HepG2 (cell line): Measurements from ENCODE around the gene BEND3. TPM values are rescaled to one million over a fixed set of nuclear protein-coding genes. Genes with fewer than 3 reads are reported as not detected.
"Not testable (repeated sequence)": the region's sequence is repeated elsewhere in the genome, so short reads cannot be mapped to it uniquely, and the experiment has no call there.

Experiments
- ATAC-seq: fragments of 200-7000 bp; cut with Tn5 transposase; 3 replicates; pipeline ENCODE4 v1.9.1; 2020; ENCODE audit warnings: mild to moderate bottlenecking, moderate library complexity
- BruUV-seq: library from RNA; stranded (reverse); fragments of 400-500 nt; replicated peaks from 2 replicates; lab custom pipeline; 2021; lab: Mats Ljungman, UMichigan
- CTCF ChIA-PET: fragments of 300-600 bp; formaldehyde crosslinking; extraction: SDS; loops from one replicate; lab custom pipeline; 2021; ENCODE audit warnings: low total read pairs, inconsistent platforms, low intra/inter-chr PET ratio; lab: Yijun Ruan, JAX
- POLR2A ChIA-PET: fragments of 350-600 bp; sonication (Branson Sonifier 250); formaldehyde crosslinking; loops from one replicate; lab custom pipeline; 2020; ENCODE audit warnings: antibody characterized with exemption, inconsistent platforms; lab: Yijun Ruan, JAX
- DNase-seq: peaks from one replicate; pipeline ENCODE4 v3.0.0-alpha.2; 2015; ENCODE audit warnings: low spot score
- FAIRE-seq: peaks from 3 replicates; lab custom pipeline; 2011; peaks lifted over from hg19 to GRCh38; lab: Jason Lieb, UNC
- H2AFZ ChIP-seq: one replicate; pipeline ENCODE4 v1.6.1; 2011; ENCODE audit warnings: low read length, inconsistent platforms
- H3K27ac ChIP-seq: fragments of 300-600 bp; 3 replicates; pipeline ENCODE4 v1.8.0; 2011; ENCODE audit warnings: mixed run types, mild to moderate bottlenecking, mixed read lengths, low read length, inconsistent platforms; ENCODE audit not compliant: insufficient read depth; ENCODE audit errors: extremely low read length
- H3K27me3 ChIP-seq, 2 experiments: fragments of 200-600 bp in 1 of 2; 2 replicates in 1 of 2; 3 replicates in 1 of 2; pipeline versions ENCODE4 v1.6.0 to v1.8.0; 2011; ENCODE audit warnings: low read length in 2 of 2, mild to moderate bottlenecking in 2 of 2, moderate library complexity in 2 of 2, inconsistent platforms in 1 of 2; ENCODE audit not compliant: insufficient read depth in 2 of 2, control insufficient read depth in 1 of 2
- H3K36me3 ChIP-seq, 2 experiments: fragments of 200-600 bp in 1 of 2; replicated peaks in 1 of 2; 2 replicates in 1 of 2; 3 replicates in 1 of 2; pipeline versions ENCODE4 v1.5.1 to v1.8.0; 2011; ENCODE audit warnings: low read length in 2 of 2, inconsistent platforms in 1 of 2; ENCODE audit not compliant: insufficient read depth in 2 of 2, control insufficient read depth in 1 of 2
- H3K4me1 ChIP-seq: 2 replicates; pipeline ENCODE4 v1.5.1; 2012; ENCODE audit warnings: low read length, inconsistent platforms; ENCODE audit not compliant: insufficient read depth
- H3K4me2 ChIP-seq: 2 replicates; pipeline ENCODE4 v1.6.0; 2011; ENCODE audit warnings: low read depth, low read length, inconsistent platforms
- H3K4me3 ChIP-seq, 3 experiments: fragments of 200-600 bp in 1 of 3; sonication (generic), shearing (Covaris generic) in 1 of 3; replicated peaks in 1 of 3; 2 replicates each; pipeline ENCODE4 v1.5.1; 2011 to 2016; ENCODE audit warnings: low read length in 3 of 3, inconsistent platforms in 2 of 3, low read depth in 2 of 3, mild to moderate bottlenecking in 2 of 3, control low read depth in 1 of 3, mixed read lengths in 1 of 3; ENCODE audit not compliant: insufficient read depth in 1 of 3
- H3K79me2 ChIP-seq: one replicate; pipeline ENCODE4 v1.6.1; 2011; ENCODE audit warnings: low read length, inconsistent platforms; ENCODE audit not compliant: insufficient read depth
- H3K9ac ChIP-seq: 2 replicates; pipeline ENCODE4 v1.6.0; 2011; ENCODE audit warnings: mild to moderate bottlenecking, low read depth, low read length, inconsistent platforms; ENCODE audit not compliant: insufficient read depth
- H3K9me3 ChIP-seq: 2 replicates; pipeline ENCODE4 v1.5.1; 2012; ENCODE audit warnings: mild to moderate bottlenecking, low read length
- H4K20me1 ChIP-seq: 2 replicates; pipeline ENCODE4 v1.6.0; 2011; ENCODE audit warnings: inconsistent platforms, mild to moderate bottlenecking, low read length, moderate library complexity; ENCODE audit not compliant: insufficient read depth
- WGBS: methylation state at CpG from one replicate; pipeline ENCODE4 v1.1.6; 2017; ENCODE audit warnings: low lambda C conversion rate; 5-methylcytosine and 5-hydroxymethylcytosine counted together
- in situ Hi-C: cut with HindIII; loops from 2 replicates; pipeline ENCODE4 v1.10.0; 2017; ENCODE audit warnings: low pct_unique_long_range_greater_than_20kb; ENCODE audit not compliant: extremely low pct_ligation_motif_present
- intact Hi-C: fragments of 100-400 bp; cut with micrococcal nuclease; formaldehyde crosslinking; loops from one replicate; pipeline ENCODE4 v1.10.0; 2022; ENCODE audit not compliant: unreplicated experiment
- polyA plus RNA-seq, 8 experiments: library from polyadenylated mRNA; depleted of rRNA in 3 of 8; stranded (reverse) in 7 of 8; unstranded in 1 of 8; fragments of >200 nt; fragmentation: Illumina TruSeq in 4 of 8; extraction: Trizol in 4 of 8; gene quantifications; 2 replicates each; pipeline versions ENCODE4 v1.2.1 to v1.2.3, GENCODE V29; 2011 to 2016; ENCODE audit warnings: low read depth in 4 of 8, missing spikeins in 1 of 8, mixed read lengths in 1 of 8; ENCODE audit not compliant: insufficient read depth in 1 of 8
- total RNA-seq, 5 experiments: library from RNA; depleted of rRNA; stranded (reverse); fragments of >200 nt; fragmentation: Illumina TruSeq; extraction: Trizol; gene quantifications; 2 replicates each; pipeline ENCODE4 v1.2.3, GENCODE V29; 2016; ENCODE audit warnings: low read depth in 1 of 5
- TF ChIP-seq, protein P1 (sequence below): fragments of 450-650 bp; IDR thresholded peaks from 2 replicates; pipeline ENCODE4 v1.6.1; 2016

Gene BEND3
- total and polyA plus RNA-seq, 2 of the 13 experiments (the other 11 are each of a cell fraction or from before 2014, with no cell fraction given): 1.4 to 5.8 TPM

DNA sequence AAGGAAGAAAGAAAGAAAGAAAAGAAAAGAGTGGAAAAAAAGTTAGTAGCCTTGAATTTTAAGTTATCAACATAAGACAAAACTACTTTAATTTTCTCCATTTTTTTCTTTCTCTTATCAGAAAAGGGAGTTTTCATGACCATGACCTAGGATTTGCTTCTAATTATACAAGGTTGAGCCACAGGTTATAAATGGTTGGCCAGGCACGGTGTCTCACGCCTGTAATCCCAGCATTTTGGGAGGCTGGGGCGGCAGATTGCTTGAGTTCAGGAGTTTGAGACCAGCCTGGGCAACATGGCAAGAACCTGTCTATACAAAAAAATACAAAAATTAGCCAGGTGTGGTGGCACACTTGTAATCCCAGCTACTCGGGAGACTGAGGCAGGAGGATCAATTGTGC, 95.1 kb downstream of the BEND3 start:
- H3K4me2 ChIP-seq: no peak overlapping the region
- H3K36me3 ChIP-seq: no peaks in the 10 kb centered on the region
- no peaks in the 10 kb centered on the region for H3K79me2 ChIP-seq
- CTCF ChIA-PET: no interaction called here
- POLR2A ChIA-PET: no interaction called here
- no peak overlapping the region for H3K4me3 ChIP-seq
- in situ Hi-C loops: no loop called here
- no peak overlapping the region for H3K9ac ChIP-seq
- no peak overlapping the region for H3K27ac ChIP-seq
- WGBS: 59% methylated on average over 4 of the region's 4 CpGs
- TF ChIP-seq, protein P1, sequence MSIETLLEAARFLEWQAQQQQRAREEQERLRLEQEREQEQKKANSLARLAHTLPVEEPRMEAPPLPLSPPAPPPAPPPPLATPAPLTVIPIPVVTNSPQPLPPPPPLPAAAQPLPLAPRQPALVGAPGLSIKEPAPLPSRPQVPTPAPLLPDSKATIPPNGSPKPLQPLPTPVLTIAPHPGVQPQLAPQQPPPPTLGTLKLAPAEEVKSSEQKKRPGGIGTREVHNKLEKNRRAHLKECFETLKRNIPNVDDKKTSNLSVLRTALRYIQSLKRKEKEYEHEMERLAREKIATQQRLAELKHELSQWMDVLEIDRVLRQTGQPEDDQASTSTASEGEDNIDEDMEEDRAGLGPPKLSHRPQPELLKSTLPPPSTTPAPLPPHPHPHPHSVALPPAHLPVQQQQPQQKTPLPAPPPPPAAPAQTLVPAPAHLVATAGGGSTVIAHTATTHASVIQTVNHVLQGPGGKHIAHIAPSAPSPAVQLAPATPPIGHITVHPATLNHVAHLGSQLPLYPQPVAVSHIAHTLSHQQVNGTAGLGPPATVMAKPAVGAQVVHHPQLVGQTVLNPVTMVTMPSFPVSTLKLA: no peak
- FAIRE-seq (no peak), DNase-seq (no peak), ATAC-seq (no peak)
- intact Hi-C loops: no loop called here
- H3K27me3 ChIP-seq: 0 out of 5 replicates have a peak, but pooled peaks cover 0 to under 1% of the 10 kb centered on the region in 2 experiments
- H2AFZ ChIP-seq: no peak overlapping the region
- no peaks in the 10 kb centered on the region for H3K9me3 ChIP-seq
- no TSS peak for BruUV-seq
- no peaks in the 10 kb centered on the region for H4K20me1 ChIP-seq
- no peaks in the 10 kb centered on the region for H3K4me1 ChIP-seq

DNA sequence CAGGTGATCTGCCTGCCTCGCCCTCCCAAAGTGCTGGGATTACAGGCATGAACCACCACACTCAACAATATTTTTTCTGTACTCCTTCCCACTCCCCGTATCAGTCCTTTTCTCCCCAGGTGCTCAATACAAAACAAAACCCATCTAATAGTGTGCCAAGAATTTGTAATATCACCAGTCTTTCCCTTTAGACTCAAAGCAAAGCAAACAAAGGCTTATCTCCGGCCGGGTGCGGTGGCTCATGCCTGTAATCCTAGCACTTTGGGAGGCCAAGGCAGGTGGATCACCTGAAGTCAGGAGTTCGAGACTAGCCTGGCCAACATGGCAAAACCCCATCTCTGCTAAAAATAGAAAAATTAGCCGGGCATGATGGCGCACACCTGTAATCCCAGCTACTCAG, 95.7 kb downstream of the BEND3 start:
- in situ Hi-C loops, DNase-seq, CTCF ChIA-PET, H2AFZ ChIP-seq, intact Hi-C loops, ATAC-seq, BruUV-seq, H3K79me2 ChIP-seq, H3K9me3 ChIP-seq, H3K27me3 ChIP-seq, FAIRE-seq, POLR2A ChIA-PET, H3K4me2 ChIP-seq, H4K20me1 ChIP-seq, H3K36me3 ChIP-seq, H3K4me1 ChIP-seq, H3K27ac ChIP-seq, H3K9ac ChIP-seq, H3K4me3 ChIP-seq: not testable (repeated sequence)
- WGBS: 11% methylated on average over 8 of the region's 8 CpGs
